ENCODE results near the gene TP63.
"Not testable (repeated sequence)": the region's sequence is repeated elsewhere in the genome, so short reads cannot be mapped to it uniquely, and the experiment has no call there.

Gene TP63

DNA sequence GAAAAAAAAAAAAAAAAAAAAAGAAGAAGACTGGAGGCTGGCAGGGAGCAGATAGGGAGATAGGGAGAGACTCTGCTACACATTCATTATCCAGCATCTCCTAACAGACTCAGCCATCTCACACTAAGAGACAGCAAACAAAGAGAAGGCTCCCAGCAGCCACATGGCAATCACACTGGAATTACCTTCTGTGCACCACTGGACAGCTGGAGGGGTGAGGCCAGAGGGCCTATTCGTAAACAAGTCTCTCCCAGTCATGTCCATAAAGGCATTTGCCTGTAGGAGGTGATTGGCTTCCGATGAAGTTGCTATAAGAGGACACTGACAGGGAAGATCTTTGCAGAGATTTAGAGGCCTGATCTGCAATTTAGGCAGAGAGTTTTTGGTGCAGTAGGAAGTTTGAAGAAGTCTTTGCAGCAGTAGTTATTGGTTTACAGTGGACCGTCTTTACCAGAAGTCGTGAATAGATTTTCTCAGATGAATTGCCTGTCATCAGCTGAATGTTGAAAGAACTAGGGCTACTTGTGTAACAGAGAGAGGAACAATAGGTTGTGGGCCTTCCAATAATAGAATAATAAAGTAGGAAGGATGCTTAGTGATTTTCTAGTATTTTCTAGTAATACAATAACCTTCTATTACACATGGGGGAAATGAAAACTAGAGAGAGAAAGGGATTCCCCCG, 89.7 kb downstream of the TP63 start:
- in situ Hi-C loops (cut with MboI; ENCODE audit: low sequenced_read_pairs) = no loop called here

DNA sequence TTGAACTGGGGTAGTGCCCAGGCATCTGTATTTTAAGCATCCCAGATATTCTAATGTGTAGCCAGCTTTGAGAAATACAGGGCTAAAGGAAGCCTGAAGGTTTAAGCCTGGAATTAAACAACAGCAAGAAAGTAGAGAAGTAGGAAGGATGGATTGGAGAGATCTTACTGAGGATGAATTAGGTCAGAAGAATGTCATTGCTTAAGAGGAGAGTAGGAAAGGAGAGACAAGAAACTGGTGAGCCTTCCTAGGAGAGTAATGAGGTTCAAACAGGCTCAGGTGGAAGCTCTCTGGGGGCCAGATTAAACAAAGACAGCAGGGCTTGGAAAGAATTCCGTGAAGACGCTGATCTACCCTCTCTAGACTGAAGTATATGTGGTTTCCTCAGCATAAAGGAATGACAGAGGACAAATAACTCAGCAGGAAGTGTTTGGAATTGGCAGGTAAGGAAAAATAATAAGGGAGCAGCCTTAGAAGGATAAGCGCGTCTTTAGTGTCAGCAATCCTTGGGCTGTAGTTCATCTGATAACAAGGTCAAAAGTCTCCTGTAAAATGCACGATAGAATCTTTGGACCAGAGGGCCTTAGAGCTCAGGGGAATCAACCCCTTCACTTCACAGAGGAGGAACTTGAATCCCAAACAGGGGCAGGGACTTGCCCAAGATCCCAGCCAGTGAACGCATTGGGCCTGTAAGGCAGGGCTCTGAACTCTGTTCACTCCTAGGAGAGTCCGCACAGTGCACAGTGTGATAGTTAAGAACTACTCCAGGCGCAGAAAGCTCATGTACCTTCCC, 90.9 kb downstream of the TP63 start:
- in situ Hi-C loops (cut with MboI; ENCODE audit: low sequenced_read_pairs) = no loop called here

DNA sequence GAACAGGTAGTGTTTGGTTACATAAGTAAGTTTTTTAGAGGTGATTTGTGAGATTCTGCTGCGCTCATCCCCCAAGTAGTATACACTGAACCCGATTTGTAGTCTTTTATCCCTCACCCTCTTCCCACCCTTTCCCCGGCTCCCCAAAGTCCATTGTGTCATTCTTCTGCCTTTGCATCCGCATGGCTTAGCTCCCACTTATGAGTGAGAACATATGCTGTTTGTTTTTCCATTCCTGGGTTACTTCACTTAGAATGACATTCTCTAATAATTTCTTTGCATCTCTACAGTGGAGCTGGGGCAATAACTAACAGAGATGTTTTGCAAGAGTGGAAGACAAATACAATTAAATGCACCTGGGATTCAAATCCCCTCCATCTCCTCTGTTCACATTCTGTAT, 93.2 kb downstream of the TP63 start:
- in situ Hi-C loops (cut with MboI; ENCODE audit: low sequenced_read_pairs) = no loop called here

DNA sequence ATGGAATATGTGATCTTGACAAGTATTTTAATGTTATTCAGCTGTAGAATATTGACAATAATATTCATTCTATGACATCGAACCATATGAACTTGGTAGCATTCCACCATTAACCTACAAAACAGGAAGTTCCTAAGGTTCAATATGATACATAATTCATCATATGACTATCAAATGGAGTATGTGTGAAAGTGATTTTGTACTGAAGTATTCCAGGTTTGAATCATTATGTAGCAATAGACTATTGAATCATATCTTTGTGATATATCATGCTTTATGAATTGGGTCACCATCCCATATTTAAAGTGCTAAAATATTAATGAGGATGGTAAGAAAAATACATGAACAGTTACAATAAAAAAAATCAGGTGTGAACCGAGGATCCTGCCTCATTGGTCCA, 95.1 kb downstream of the TP63 start:
- in situ Hi-C loops (cut with MboI; ENCODE audit: low sequenced_read_pairs) = no loop called here

- in situ Hi-C loops (cut with MboI; ENCODE audit: low sequenced_read_pairs) = no loop called here
Measured at GRCh38 chr3:189727158-189727557, 96.0 kb downstream of the TP63 start.

DNA sequence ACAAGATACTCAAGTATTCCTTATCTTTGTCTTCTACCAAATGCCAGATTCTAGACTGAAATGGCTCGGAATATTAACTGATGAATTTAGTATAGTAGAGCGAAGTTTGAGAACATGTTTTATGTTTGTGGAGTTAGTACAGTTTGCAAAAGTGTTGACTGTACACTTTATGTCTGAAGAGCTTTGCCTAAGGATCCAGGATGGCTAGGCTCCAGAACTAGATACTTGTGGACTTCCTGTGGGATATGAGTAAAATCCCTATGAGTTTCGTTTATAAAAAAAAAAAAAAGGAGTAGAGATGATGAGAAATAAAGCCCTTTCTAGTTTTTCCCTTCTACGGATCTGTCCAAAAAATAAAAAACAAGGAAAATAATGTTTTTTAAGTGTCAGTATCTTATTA, 96.7 kb downstream of the TP63 start:
- in situ Hi-C loops (cut with MboI; ENCODE audit: low sequenced_read_pairs) = no loop called here

DNA sequence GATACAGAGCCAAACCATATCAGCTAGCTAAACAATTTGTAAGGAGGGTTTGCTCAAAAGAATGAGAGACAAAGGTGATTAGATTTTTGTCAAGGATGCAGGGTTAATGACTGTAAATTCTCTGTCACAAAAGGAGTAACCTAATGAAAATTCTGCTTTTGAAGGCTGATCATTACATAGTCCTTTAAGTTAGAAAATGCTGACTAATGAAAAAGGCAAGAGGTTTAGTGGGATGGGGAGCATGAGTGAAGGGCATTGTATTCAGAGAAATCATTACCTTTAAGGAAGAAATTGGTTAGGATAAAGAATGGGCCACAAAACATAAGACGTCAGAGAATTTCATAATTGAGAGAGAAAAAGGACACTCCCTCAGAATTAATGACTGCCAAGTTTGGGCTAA, 97.7 kb downstream of the TP63 start:
- in situ Hi-C loops (cut with MboI; ENCODE audit: low sequenced_read_pairs) = no loop called here

- in situ Hi-C loops (cut with MboI; ENCODE audit: low sequenced_read_pairs) = no loop called here
Measured at GRCh38 chr3:189734061-189734460, 102.9 kb downstream of the TP63 start.

DNA sequence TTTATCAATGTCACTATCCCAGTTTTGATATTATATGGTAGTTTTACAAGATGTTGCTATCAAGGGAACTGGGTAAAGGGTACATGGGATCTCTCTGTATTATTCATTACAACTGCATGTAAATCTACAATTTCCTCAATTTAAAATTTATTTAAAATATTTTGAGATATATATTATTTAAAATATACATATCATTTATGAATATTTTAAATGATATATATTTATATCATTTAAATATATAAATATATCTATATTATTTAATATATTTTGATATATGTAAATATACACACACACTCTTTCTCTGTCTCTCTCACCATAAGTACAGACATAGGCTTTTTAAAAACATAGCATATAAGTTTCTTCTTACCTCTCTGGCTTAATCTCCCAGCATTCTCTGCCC, 104.7 kb downstream of the TP63 start:
- in situ Hi-C loops (cut with MboI; ENCODE audit: low sequenced_read_pairs) = no loop called here

DNA sequence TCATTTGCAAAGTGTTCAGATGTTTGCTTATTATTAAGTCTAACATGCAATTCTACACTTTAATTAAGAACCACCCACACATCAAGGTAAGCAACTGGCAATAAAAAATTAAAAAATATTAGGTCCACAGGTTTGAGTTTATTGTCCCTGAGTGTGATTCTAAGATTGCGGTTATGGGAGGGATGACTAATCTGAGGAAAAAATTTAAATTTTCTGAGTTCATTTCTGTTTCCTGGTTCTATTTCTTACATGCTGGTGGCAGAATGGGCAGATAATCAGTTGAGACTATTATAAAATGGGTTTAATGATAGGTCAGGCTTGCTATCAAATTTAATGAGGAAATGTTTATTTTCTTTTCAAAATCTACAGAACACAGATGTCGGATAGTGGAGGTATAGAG, 105.9 kb downstream of the TP63 start:
- in situ Hi-C loops (cut with MboI; ENCODE audit: low sequenced_read_pairs) = no loop called here

GRCh38 chr3:189737619-189738018, 106.4 kb downstream of the TP63 start:
- in situ Hi-C loops (cut with MboI; ENCODE audit: low sequenced_read_pairs) = no loop called here

DNA sequence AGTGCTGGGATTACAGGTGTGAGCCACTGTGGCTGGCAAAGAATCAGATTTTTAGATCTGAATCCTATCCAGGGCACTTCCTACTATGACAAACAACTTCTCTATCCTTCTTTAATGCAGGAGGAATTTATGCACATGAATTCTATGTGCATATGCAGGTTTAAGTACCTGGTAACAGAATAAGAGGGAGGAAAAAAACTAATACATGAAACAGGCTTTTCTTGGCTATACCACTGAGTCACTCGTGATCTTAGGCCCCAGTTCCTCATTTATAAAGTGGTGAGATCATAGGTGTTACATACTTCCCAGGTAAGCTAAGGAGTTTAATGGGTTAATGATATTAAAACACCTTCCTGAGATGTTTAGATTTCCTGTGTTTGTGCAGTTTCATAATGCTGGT, 108.2 kb downstream of the TP63 start:
- in situ Hi-C loops (cut with MboI; ENCODE audit: low sequenced_read_pairs) = no loop called here

- in situ Hi-C loops (cut with MboI; ENCODE audit: low sequenced_read_pairs) = no loop called here
Measured at GRCh38 chr3:189740156-189740555, 109.0 kb downstream of the TP63 start.

GRCh38 chr3:189744235-189744634, 113.0 kb downstream of the TP63 start:
- in situ Hi-C loops (cut with MboI; ENCODE audit: low sequenced_read_pairs) = no loop called here

- in situ Hi-C loops (cut with MboI; ENCODE audit: low sequenced_read_pairs) = no loop called here
Measured at GRCh38 chr3:189745622-189746021, 114.4 kb downstream of the TP63 start.

DNA sequence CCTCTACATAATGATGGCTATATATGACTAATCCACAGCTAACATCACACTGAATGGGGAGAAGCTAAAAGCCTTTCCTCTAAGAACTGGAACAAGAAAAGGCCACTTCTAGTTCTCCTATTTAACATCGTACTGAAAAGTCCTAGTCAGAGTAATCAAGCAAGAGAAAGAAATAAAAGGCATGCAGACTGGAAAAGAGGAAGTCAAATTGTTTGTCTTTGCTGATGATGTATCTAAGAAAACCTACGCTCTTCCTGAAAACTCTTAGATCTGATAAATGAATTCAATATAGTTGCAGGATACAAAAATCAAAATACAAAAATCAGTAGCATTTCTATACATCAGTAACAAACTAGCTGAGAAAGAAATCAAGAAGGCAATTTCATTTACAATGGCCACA, 116.9 kb downstream of the TP63 start:
- in situ Hi-C loops (cut with MboI; ENCODE audit: low sequenced_read_pairs) = no loop called here

DNA sequence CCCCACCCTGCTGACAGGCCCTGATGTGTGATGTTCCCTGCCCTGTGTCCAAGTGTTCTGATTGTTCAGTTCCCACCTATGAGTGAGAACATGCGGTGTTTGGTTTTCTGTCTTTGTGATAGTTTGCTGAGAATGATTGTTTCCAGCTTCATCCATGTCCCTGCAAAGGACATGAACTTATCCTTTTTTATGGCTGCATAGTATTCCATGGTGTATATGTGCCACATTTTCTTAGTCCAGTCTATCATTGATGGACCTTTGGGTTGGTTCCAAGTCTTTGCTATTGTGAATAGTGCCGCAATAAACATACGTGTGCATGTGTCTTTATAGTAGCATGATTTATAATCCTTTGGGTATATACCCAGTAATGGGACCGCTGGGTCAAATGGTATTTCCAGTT, 119.8 kb downstream of the TP63 start:
- in situ Hi-C loops (cut with MboI; ENCODE audit: low sequenced_read_pairs) = not testable (repeated sequence)

DNA sequence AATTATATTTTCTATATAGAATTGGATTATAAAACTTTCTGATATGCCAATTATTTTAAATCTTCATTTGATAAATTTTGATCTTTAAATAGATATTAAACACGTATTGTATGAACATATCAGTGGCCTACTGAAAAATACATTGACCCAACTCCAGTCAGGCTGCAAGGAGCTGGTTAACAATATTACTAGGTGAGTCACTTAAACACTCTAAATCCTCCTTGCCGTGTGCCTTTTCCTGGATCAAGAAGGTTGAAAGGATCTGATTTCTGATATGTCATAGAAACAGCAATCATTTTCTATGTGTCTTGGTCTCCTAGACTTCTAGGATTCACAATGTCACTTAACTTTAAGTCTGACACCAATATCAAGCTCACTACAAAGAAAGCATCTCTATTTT, 123.2 kb downstream of the TP63 start:
- in situ Hi-C loops (cut with MboI; ENCODE audit: low sequenced_read_pairs) = no loop called here

DNA sequence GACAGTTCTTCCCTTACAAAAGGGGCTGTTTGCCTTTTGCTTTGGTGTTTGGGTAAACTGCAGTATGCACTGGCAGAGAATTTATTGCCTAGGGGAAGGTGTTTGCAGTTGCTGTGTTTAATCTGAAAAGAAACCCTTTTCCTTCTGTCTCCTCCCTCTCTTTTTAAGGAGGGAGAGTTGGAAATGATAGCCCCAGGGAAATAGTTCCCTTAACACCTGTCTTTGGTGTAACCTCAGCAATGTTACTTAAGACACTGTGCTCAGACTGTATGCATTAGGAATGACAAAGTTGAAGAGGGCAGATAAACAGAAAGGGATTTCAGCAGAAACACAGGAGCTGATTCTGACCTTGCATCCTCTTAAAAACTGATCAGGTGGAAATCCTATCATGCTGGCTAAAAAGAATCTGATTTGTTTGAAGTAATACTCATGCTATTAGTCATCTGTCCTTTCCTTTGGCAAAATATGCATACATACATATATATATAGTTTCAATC, 125.4 kb downstream of the TP63 start:
- in situ Hi-C loops (cut with MboI; ENCODE audit: low sequenced_read_pairs) = no loop called here

DNA sequence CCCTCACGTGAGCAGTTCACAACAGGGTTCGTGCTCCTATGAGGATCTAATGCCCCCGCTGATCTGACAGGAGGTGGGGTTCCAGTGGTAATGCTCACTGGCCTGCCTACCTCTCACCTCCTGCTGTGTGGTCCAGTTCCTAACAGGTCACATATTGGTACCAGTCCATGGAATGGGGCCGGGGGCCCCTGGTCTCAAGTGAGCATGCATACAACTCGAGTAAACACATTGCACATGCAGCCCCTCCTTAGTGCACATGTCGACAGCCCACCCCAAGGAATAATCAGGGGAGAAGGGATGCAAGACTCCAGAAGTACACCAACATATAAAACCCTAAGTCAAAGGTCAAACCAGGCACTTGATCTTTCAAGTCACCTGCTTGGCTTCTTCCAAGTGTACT, 127.0 kb downstream of the TP63 start:
- in situ Hi-C loops (cut with MboI; ENCODE audit: low sequenced_read_pairs) = no loop called here

DNA sequence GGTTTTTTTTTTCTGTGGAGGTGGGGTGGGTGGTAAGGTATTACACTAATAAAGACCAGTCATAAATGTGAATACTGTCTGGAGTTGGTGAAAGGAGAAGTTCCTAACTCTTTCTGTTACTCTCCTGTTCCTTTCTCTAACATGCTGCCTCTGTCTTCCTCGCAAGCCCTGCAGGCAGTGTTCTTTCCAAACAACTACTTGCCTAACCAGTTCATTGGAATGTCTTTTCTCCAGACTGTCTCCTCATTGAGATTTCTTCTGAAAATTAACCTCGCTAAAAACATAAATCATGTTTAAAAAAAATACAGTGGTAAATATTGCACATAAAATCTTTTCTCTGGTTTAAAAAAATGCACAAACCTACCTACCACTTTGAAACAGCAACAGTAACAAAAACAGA, 135.2 kb downstream of the TP63 start:
- in situ Hi-C loops (cut with MboI; ENCODE audit: low sequenced_read_pairs) = no loop called here

- in situ Hi-C loops (cut with MboI; ENCODE audit: low sequenced_read_pairs) = no loop called here
Measured at GRCh38 chr3:189771842-189772450, 140.8 kb downstream of the TP63 start.

Data from HL-60/S4 treated with retinoic acid at 250 ng/mL for 4 days and 3 days (cell line).